IPS-NIHi7 (cell line): ENCODE measurements around the gene FDXACB1.

Source experiments
- DNase-seq: peaks from one replicate; pipeline ENCODE4 v3.0.0; 2012; ENCODE audit warnings: mixed read lengths; ENCODE audit errors: extremely low spot score

FDXACB1 gene, protein sequence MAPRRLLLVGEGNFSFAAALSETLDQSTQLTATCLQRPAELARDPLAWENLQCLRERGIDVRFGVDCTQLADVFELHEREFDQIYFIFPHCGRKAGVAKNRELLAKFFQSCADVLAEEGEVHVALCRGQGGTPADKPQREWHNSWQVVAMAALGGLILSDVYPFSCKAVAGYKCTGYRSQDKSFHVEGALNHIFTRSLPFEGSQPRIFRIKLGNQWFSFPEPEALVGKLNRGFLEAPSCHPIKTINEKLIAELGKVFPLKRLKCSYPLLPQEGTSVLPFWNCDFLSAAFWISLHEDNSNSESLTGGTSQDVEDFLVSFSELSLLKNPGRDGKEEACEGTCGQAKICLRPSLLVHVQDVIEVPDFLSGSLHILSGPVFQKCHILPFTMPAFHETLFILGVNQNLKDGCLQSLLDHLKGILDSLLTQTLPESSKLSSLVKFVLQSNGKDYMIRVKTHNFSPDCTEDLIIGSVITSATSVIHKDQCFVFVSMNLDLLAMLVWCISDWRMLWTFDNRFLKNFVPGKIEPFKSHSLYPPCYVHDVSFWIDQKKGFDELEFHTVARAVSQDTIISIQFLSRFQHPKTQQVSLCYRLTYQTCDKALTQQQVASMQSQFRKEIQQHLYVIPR

DNA sequence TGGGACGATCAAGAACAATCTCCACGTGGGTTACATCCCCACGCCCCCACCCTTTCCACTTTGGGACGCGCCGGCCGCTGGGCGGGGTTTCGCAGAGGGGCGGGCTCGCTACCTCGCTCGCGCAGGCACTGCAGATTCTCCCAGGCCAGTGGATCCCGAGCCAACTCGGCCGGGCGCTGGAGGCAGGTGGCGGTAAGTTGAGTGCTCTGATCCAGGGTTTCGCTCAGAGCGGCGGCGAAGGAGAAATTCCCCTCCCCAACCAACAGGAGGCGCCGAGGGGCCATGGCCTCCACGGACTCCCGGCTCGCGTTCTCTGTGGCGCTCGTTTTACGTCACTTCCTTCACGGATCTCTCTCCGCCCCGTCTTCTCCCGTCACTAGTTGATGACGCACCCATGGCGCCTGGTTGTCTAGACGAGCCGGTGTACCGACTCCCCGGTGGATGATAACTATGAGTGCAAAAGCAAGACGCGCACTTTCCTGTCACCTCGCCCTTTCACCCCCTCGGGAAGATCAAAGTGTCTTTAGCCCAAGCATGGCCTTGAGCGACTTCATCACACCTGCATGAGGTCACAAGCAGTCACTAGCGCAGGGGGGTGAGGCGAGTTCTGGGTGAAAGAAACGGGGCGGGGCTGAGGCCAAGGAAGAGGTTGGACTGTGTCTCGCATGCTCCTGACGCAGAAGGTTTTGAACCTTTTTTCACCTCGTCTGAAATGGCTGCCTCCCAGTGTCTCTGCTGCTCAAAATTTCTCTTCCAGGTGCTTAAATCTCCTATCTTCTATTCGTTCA, at the start of gene FDXACB1, which contains the start of gene CFAP68:
Gene FDXACB1, minus strand, starts transcription at position 317 of the 788 bp plus-strand sequence. Its CDS starts 33 bp downstream, at position 284.
Gene CFAP68, plus strand, starts transcription at position 693 of the 788 bp plus-strand sequence. Its CDS starts 20 bp downstream, at position 713.
- DNase-seq = peak; percentile 97

DNA sequence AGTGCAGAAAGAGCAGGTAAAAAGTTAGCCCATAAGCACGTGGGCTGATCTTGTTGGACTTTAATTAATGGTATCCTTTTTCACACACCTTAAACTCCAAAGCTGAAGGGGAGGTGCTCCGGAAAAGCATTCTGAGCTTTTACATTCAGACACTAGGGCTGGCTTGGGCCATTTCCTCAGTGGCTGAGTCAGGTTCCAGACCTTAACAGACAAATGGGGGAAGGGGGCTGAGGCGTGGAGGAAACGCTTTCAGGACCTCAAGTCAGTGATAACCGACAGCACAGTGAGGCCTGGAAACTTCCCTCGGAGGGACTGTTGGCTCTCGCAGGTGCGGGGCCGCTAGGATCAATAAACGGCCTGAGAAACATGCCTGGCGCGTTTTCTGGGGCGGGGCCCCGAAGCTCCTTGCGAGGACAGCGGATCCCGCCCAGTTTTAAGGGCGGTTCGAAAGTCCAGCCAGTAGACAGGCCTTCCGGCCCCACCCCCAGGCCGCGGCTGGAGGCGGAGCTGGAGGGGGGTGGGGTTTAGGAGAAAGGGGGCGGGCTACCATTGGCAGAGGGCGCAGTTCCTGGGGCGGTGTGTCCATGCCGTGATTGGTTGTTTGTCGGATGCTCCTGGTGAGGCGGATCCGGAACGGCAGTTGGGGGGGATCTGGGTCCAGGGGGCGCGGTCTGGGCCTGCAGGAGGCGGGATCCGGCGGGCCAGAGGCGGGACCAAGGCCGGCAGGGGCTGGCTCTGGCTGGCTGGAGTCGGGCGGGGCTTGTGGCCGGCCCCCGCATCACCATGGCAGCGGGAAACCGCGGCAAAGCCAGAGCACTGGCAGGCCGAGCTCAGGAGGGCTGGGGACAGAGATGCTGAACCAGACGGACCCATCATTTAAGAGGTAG, 47.8 kb upstream of the FDXACB1 start:
- peak; percentile 98 for DNase-seq

DNA sequence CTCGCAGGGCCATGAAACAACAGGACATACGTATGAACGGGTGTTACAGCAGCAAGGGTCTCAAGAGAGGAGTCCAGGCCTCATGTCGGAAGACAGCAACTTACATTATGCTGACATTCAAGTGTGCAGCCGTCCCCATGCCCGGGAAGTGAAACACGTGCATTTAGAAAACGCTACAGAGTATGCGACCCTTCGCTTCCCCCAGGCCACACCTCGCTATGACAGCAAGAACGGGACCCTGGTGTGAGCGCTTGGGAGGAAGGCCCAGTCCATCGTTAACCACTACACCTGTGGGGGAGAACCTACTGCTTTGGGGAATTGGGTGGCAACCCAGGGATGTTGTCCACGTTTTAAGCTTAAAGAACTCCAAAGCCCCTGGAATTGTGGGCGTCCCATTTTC, 47.0 kb upstream of the FDXACB1 start:
- no peak for DNase-seq

DNA sequence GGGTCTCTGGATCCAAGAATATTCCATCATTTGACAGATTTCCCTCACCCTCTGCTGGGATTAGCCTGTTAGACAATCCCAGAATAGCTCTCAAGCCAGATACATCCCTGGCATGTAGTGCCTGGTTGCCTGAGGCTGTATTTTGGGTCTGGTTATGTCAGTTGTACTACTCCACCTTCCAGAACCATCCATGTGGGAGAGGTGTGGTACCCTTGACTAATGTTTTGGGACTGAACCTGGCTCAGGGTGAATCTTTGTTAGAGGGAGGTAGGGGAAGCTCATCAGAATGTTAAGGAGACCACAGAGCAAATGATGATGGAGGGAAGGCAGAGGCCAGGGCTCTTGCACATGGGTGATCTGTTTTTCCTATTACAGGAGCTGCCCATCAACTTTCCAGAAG, 45.0 kb upstream of the FDXACB1 start:
- DNase-seq = no peak

DNA sequence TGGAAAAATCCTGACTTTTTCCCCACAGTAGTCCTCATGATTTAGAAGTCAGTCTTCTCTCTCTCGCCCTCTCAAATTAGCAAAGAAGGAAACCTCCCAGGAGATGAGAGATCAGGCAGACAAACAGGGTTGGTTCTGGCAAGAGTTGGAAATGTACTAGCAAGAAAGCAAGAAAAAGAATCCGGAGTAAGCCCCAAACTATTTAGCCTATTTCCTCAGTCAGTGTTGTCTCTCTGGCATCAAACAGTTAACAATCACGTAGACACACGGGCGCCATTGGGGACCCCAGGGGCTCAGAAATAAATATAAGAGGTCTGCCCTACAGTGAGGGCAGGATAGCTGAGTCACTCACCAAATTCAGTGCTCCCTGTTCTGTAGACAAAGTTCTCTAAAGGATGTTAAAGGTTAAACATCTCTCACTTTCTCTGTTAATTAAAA, 44.4 kb upstream of the FDXACB1 start:
- DNase-seq = no peak

DNA sequence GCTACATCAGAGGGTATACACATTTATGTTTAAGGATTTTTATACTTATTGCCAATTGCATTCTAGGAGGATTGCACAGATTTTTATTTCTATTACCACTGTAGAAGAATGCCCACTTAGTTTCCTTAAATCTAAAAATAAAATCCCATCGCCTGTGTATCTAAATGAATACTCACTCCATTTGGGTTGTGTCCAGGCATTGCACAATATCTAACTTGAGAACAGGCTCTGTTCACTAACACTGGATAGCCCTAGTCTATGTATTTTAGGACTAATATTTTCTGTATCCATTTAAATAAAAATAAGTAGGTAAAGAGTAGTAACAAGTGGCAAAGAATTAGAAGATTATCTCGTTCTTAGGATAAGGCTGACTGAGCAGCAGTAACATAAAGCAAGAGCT, 43.8 kb upstream of the FDXACB1 start:
- DNase-seq = no peak

DNA sequence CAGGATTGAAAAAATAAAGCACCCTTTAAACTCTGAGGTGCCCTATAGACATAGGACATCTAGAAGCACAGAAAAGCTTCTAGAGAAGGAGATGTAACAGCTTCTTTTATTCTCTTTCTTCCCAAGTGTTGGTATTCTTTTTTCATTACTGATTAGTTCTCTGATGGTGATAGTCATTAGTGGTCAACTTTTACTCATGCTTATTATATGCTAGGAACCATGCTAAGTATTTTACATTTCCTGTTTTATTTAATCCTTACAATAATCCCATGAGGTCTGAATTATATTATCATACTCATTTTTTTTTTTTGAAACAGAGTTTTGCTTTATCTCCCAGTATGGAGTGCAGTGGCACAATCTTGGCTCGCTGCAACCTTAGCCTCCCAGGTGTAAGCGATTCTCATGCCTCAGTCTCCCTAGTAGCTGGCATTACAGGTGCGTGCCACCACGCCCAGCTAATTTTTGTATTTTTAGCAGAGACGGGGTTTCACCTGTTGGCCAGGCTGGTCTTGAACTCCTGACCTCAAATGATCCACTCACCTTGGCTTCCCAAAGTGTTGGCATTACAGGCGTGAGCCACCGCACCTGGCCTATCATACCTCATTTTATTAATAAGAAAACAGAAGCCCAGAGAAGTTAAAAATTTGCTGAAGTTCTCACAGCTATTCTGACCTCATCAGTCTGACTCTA, 42.7 kb upstream of the FDXACB1 start:
- no peak for DNase-seq

DNA sequence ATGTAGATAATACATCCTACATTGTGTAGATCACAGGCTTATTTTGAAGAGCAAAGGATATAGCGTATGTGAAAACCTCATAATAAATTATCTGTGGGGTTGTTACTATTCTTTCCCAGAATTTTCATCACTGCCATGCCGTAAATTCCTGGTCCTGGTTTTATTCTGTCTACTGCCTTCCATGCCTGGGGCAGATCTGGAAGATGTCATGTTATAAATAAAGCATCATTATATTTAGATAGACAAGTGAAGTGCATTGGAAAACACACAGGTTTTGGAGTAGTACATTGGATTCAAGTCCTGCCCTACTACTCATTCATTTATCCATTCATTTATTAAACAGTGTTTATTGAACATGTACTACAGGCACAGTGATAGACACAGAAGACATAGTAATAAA, 41.9 kb upstream of the FDXACB1 start:
- no peak for DNase-seq

DNA sequence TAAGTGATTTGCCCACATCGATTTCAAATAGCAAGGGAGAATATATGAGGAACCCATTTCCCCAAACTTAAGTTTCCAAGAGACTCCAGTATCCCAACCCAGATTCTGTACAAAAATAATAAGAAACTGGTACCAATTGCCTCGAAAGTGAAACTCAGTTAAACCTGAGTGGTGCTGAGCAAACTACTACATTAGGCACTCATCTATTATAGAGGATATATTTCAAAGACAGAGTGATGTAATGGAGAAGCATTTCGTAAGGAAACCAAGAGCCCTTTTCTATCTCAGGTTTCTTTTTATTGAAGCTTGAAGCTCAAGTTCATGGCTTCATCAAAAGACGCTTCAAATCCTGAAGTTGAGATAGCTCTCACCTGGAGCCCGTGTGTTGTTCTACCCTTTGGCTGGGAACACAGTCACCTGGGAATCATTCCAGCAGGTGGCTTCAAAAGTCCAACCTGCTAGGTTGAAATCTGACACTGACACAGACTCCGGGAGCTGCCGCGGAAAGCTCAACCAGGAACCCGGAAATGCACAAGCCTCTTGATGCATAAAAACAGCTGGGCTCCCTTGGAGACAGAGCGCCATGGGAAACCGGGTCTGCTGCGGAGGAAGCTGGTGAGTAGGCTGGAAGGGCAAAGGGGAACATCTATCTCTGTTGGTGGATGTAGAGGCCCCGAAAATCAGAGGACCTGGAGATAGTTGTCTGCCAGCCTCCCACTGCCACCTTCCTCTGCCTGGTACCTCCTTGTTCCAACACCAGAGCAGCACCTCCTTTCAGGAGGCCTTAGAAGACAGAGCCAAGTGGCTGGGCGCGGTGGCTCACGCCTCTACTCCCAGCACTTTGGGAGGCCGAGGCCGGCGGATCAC, 39.7 kb upstream of the FDXACB1 start, which contains the start of gene C11orf52:
Gene C11orf52, plus strand, starts transcription at position 524 of the 867 bp plus-strand sequence. Its CDS starts 60 bp downstream, at position 584.
- DNase-seq = peak; percentile 85

DNA sequence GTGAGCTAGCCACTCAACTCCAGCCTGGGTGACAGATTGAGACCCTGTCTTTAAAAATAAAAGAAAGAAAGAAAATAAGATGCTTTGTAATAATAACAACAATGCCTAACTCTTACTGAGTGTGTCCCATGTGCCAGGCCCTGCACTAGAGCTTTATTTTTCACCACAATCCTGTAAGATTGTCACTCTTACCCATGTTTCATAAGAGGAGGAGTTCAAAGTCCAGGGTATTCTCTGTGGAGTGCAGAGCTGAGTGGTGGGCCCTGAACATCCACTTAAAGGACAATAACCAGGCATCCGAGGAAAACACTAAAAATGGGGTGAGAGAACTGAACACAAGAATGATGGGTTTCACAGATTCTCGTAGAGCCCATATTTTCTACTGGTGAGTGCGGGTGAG, 38.8 kb upstream of the FDXACB1 start:
- DNase-seq = no peak

DNA sequence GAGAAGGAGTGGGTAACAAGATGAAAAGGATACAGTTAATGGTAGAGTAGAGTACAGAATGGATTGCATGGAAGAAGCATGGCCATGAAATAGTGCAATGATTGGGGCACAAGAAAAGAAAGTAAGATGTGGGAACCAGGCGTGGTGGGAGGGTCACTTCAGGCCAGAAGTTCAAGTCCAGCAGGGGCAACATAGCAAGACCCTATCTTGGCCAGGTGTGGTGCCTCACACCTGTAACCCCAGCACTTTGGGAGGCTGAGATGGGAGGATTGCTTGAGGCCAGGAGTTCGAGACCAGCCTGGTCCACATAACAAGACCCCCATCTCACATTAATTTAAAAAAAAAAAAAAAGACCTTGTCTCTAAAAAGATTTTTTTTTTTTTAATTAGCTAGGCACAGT, 38.3 kb upstream of the FDXACB1 start:
- no peak for DNase-seq

DNA sequence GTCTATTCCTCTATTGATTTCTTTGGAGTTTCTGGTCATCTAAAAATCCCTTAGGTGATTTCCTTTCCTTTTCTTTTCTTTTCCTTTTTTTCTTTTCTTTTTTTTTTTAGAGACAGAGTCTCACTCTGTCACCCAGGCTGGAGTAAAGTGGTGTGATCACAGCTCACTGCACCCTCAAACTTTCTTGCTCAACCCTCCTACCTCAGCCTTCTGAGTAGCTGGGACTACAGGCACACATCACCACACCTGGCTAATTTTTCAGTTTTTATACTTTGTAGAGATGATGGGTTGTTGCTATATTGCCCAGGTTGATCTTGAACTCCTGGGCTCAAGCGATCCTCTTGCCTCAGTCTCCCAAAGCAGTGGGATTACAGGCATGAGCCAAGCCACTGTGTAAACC, 37.8 kb upstream of the FDXACB1 start:
- no peak for DNase-seq

DNA sequence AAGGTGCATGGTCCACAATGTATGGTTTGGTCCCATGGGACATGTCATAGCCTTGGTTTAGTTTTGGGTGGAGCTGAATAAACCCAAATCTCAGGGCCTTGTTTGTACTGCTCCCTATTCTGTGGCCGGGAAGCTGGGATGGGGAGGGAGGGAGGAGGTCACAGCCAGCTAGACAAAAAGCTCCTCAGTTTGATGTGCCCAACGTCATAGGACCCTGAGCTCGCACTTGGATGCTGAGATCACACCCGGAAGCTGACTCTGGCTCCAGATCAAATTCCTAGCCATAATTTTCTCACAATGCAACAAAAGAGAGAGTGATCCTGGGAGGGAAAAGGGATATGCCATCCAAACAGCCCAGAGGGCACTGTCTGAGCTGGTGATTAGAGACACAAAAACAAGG, 35.0 kb upstream of the FDXACB1 start:
- no peak for DNase-seq

DNA sequence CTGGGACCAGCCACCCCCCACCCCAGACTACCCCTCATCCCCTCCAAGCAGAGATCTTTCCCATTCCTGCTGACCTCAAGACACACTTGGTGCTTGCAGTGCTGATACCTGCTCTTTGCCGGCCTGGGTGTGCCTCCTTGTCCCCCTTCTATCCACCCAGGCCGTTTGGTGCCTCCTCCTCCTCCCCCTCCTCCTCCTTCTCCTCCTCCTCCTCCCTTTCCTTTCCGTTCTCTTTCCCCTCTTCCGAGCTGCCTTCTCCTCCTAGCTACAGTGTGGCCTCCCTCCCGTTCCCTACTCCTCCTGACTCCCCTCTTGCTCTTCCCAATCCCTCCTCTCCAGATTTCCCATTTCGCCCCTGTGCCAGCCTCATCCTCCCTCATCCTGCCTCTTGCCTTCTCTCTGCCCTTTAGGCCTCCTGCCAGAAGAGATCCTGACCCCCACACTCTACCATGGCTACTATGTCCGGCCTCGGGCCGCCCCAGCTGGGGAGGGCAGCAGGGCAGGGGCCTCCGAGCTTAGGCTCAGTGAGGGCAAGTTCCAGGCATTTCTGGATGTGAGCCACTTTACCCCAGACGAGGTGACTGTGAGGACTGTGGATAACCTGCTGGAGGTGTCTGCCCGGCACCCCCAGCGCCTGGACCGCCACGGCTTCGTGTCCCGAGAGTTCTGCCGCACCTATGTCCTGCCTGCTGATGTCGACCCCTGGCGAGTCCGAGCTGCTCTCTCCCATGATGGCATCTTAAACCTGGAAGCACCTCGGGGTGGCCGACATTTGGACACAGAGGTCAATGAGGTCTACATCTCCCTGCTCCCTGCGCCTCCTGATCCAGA, 34.3 kb upstream of the FDXACB1 start:
- no peak for DNase-seq

DNA sequence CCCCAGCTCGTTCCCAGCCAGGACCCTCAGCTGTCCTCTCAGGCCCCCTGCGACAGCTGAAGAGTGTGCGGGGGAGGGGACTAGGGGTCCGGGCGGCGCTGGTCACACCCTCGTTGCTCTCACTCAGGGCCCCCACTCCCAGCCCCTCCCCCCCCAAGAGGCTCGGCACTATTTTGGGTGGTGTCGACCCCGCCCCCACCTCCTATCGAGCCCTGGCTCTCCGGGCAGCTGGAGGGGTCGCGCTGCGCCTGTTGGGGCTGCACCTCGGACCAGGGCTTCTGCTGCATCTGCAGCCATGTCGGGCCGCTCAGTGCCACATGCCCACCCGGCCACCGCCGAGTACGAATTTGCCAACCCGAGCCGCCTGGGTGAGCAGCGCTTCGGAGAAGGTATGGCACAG, 33.6 kb upstream of the FDXACB1 start, which contains the start of gene HSPB2:
Gene HSPB2, plus strand, starts transcription at position 200 of the 400 bp plus-strand sequence. Its CDS starts 96 bp downstream, at position 296.
- DNase-seq = no peak

DNA sequence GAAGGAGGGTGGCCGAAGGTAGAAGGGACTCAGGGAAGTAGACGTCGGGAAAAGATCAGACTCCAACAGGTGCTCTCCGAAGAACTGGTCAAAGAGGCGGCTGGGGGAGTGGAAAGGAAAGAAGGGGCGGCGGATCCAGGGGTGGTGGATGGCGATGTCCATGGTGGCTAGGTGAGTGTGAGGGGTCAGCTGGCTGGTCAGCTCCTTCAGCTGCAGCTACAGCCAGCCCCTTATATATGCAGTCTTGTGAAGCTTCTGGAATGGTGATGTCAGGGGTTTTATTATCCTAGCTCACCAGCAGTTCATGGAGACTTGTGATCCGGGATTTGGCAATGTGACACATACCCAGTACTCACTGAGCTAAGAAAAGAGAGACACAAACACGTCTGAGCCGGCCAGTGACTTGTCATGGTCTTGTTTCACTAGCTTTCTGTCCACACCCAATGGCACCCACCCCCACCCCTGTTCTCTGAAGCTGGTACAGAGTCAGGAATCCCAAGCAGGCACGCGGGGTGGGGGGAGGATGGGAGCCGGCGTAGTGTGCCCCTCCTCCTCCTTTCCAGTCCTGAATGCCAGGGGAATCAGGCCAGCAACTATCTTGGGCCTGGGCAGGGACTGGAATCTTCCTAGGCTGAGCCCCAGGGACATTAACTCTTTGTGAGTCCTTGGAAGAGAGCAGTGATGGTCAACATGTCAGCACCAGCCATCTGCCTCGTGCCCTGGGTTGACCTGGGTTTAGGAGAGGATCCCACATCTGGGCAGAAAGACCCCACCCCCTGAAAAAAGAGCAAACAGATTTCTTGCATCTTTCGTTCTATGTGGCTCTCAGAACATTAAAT, 32.8 kb upstream of the FDXACB1 start, which contains the start of gene CRYAB:
Gene CRYAB, minus strand, starts transcription at position 208 of the 839 bp plus-strand sequence. Its CDS starts 46 bp downstream, at position 162.
- peak; percentile 29 for DNase-seq
